GM23338 (cell line): ENCODE measurements around the gene GPR33. TPM values are rescaled to one million over a fixed set of nuclear protein-coding genes. Genes with fewer than 3 reads are reported as not detected.

Experiments
- ATAC-seq: fragments of 200-7000 bp; cut with Tn5 transposase; 3 replicates; pipeline ENCODE4 v1.9.1; 2020
- DNase-seq: peaks from one replicate; pipeline ENCODE4 v3.0.0-alpha.2; 2015; ENCODE audit warnings: low spot score
- H2AFZ ChIP-seq: fragments of 200-600 bp; sonication (generic); 2 replicates; pipeline ENCODE4 v1.8.0; 2016; ENCODE audit warnings: antibody characterized with exemption, mild to moderate bottlenecking, moderate library complexity
- H3F3A ChIP-seq: fragments of 200-600 bp; sonication (generic); replicated peaks from 2 replicates; pipeline ENCODE4 v1.8.0; 2017; ENCODE audit warnings: antibody characterized with exemption, mixed run types, low read depth
- H3K27ac ChIP-seq: fragments of 200-600 bp; sonication (generic); 2 replicates; pipeline ENCODE4 v1.6.1; 2016; ENCODE audit warnings: low read depth
- H3K27me3 ChIP-seq: fragments of 200-600 bp; sonication (generic); 2 replicates; pipeline ENCODE4 v1.8.0; 2016; ENCODE audit warnings: mild to moderate bottlenecking, mixed run types, moderate library complexity; ENCODE audit not compliant: insufficient read depth
- H3K36me3 ChIP-seq: fragments of 200-600 bp; sonication (generic); 2 replicates; pipeline ENCODE4 v1.8.0; 2016; ENCODE audit warnings: mild to moderate bottlenecking; ENCODE audit not compliant: insufficient read depth
- H3K4me1 ChIP-seq: fragments of 200-600 bp; sonication (generic); 2 replicates; pipeline ENCODE4 v1.8.0; 2016; ENCODE audit warnings: mild to moderate bottlenecking, moderate library complexity; ENCODE audit not compliant: insufficient read depth
- H3K4me2 ChIP-seq: fragments of 200-600 bp; sonication (generic); 2 replicates; pipeline ENCODE4 v1.7.1; 2017; ENCODE audit warnings: mixed run types
- H3K4me3 ChIP-seq: fragments of 200-600 bp; sonication (generic); 2 replicates; pipeline ENCODE4 v1.6.1; 2016; ENCODE audit warnings: mixed run types
- H3K79me2 ChIP-seq: fragments of 200-600 bp; sonication (generic); replicated peaks from 2 replicates; pipeline ENCODE4 v1.8.0; 2017; ENCODE audit warnings: mild to moderate bottlenecking; ENCODE audit not compliant: insufficient read depth
- H3K9me2 ChIP-seq: fragments of 200-600 bp; sonication (generic); 2 replicates; pipeline ENCODE4 v1.8.0; 2017; ENCODE audit not compliant: insufficient read depth
- H4K20me1 ChIP-seq: fragments of 200-600 bp; sonication (generic); replicated peaks from 2 replicates; pipeline ENCODE4 v1.8.0; 2017; ENCODE audit warnings: mild to moderate bottlenecking; ENCODE audit not compliant: insufficient read depth
- H3K27ac Mint-ChIP-seq: 2 replicates; pipeline ENCODE4 v1.8.0; 2020; ENCODE audit warnings: inconsistent platforms, mild to moderate bottlenecking, moderate library complexity, mixed read lengths
- H3K27me3 Mint-ChIP-seq: 3 replicates; pipeline ENCODE4 v1.8.0; 2022; ENCODE audit warnings: low read depth, mild to moderate bottlenecking, moderate library complexity, mixed read lengths, inconsistent platforms; ENCODE audit not compliant: insufficient read depth, poor library complexity
- H3K36me3 Mint-ChIP-seq: 3 replicates; pipeline ENCODE4 v1.8.0; 2021; ENCODE audit warnings: low read depth, mild to moderate bottlenecking, inconsistent platforms, moderate library complexity, mixed read lengths
- H3K4me1 Mint-ChIP-seq: 3 replicates; pipeline ENCODE4 v1.8.0; 2020; ENCODE audit warnings: mild to moderate bottlenecking, inconsistent platforms, mixed read lengths
- H3K4me3 Mint-ChIP-seq: 3 replicates; pipeline ENCODE4 v1.8.0; 2021; ENCODE audit warnings: moderate library complexity, mild to moderate bottlenecking, inconsistent platforms, mixed read lengths
- H3K9me3 Mint-ChIP-seq: 3 replicates; pipeline ENCODE4 v1.8.0; 2020; ENCODE audit warnings: moderate library complexity, mild to moderate bottlenecking, inconsistent platforms, mixed read lengths
- CTCF ChIP-seq, 2 experiments: fragments of 200-600 bp in 1 of 2; sonication (generic) in 1 of 2; conservative IDR thresholded peaks; 2 replicates each; pipeline versions ENCODE4 v1.5.1 to v1.6.1; 2016 to 2017; ENCODE audit warnings: antibody characterized with exemption in 2 of 2, low read depth in 2 of 2, mild to moderate bottlenecking in 2 of 2, moderate library complexity in 1 of 2
- EZH2phosphoT487 ChIP-seq: fragments of 200-600 bp; sonication (generic); IDR thresholded peaks from one replicate; pipeline ENCODE4 v1.8.1; 2018; ENCODE audit warnings: antibody characterized with exemption; ENCODE audit not compliant: unreplicated experiment
- JUNB ChIP-seq: IDR thresholded peaks from one replicate; pipeline ENCODE4 v1.6.1; 2016; ENCODE audit warnings: antibody characterized with exemption; ENCODE audit not compliant: unreplicated experiment
- NANOG ChIP-seq: IDR thresholded peaks from 2 replicates; pipeline ENCODE4 v1.6.1; 2016; ENCODE audit warnings: antibody characterized with exemption, borderline replicate concordance
- STAT1 ChIP-seq: IDR thresholded peaks from one replicate; pipeline ENCODE4 v1.6.1; 2016; ENCODE audit warnings: antibody characterized with exemption; ENCODE audit not compliant: unreplicated experiment
- ZNF114 ChIP-seq: fragments of 250-450 bp; sonication (Bioruptor Pico); IDR thresholded peaks from 2 replicates; pipeline ENCODE4 v1.5.0; 2020; ENCODE audit warnings: mild to moderate bottlenecking, moderate library complexity
- ZNF462 ChIP-seq: fragments of 250-450 bp; sonication (Bioruptor Pico); IDR thresholded peaks from 2 replicates; pipeline ENCODE4 v1.5.0; 2020; ENCODE audit warnings: mild to moderate bottlenecking, moderate library complexity
- polyA plus RNA-seq: library from polyadenylated mRNA; unstranded; fragments of >200 nt; fragmentation: Nextera tagmentation; extraction: Ambion mirVana; gene quantifications from 2 replicates; pipeline ENCODE4 v1.2.1, GENCODE V29; 2016
- total RNA-seq: library from RNA; depleted of rRNA; stranded (reverse); fragments of >200 nt; shearing (Covaris generic); gene quantifications from 2 replicates; pipeline ENCODE4 v1.2.3, GENCODE V29; 2014

Gene GPR33
- total and polyA plus RNA-seq, 2 experiments from 2014 or later = not detected

GRCh38 chr14:31505411-31505810 lies 17.6 kb upstream of the GPR33 start:
- no peak overlapping the region for H2AFZ ChIP-seq
- no peak overlapping the region for H3K4me3 ChIP-seq
- H4K20me1 ChIP-seq = no peaks in the 10 kb centered on the region
- no peak overlapping the region for H3K4me2 ChIP-seq
- no peaks in the 10 kb centered on the region for H3K27me3 ChIP-seq
- H3K27ac ChIP-seq = no peak overlapping the region
- no peaks in the 10 kb centered on the region for H3K9me2 ChIP-seq
- Mint-ChIP-seq H3K9me3 (no peaks in the 10 kb centered on the region), H3K4me3 (no peak overlapping the region), H3K27ac (no peak overlapping the region), H3K4me1 (no peaks in the 10 kb centered on the region), H3K27me3 (no peaks in the 10 kb centered on the region), H3K36me3 (no peaks in the 10 kb centered on the region)
- no peaks in the 10 kb centered on the region for H3K79me2 ChIP-seq
- H3K4me1 ChIP-seq = no peaks in the 10 kb centered on the region
- ATAC-seq = no peak
- no peak for DNase-seq
- TF ChIP-seq ZNF114 (no peak), NANOG (no peak), STAT1 (no peak), JUNB (no peak), EZH2phosphoT487 (no peak), CTCF (conservative IDR thresholded peaks at IDR 0.05; ENCODE audit: low read depth in 2 of 2) (no peak), ZNF462 (CRISPR knock-in tag) (no peak)
- H3K36me3 ChIP-seq = no peaks in the 10 kb centered on the region; the same call in 1 of the 2 replicates
- H3F3A ChIP-seq = no peaks in the 10 kb centered on the region
